Activated T-cell treated with anti-CD3 and anti-CD28 coated beads, Interleukin-2, amount 50 U/mL, for 1 hour (primary cell): Measurements from ENCODE around the gene LGALS8.
"Not testable (repeated sequence)": the region's sequence is repeated elsewhere in the genome, so short reads cannot be mapped to it uniquely, and the experiment has no call there.

Experiments
- DNase-seq: peaks from one replicate; pipeline ENCODE4 v3.0.0-alpha.2; 2020

LGALS8 gene

GRCh38 chr1:236523704-236524141 lies at the start of gene LGALS8:
Gene LGALS8 (plus strand): TSS chr1:236523982. CDS start chr1:236526071, 2,089 bp downstream.
- peak; percentile 84 for DNase-seq

GRCh38 chr1:236476019-236476418 lies 47.8 kb upstream of the LGALS8 start:
- no peak for DNase-seq

GRCh38 chr1:236480758-236481436 lies 42.9 kb upstream of the LGALS8 start:
- DNase-seq: no peak

GRCh38 chr1:236484310-236484971 lies 39.3 kb upstream of the LGALS8 start:
- DNase-seq: no peak

GRCh38 chr1:236486356-236487002 lies 37.3 kb upstream of the LGALS8 start:
- DNase-seq: no peak

- not testable (repeated sequence) for DNase-seq
These were observed 34.6 kb upstream of the LGALS8 start for GRCh38 chr1:236489161-236489560.

- peak; percentile 20 for DNase-seq
These were observed 33.9 kb upstream of the LGALS8 start for GRCh38 chr1:236489710-236490377.

GRCh38 chr1:236491469-236492136 lies 32.2 kb upstream of the LGALS8 start:
- no peak for DNase-seq

GRCh38 chr1:236492378-236492777 lies 31.4 kb upstream of the LGALS8 start:
- DNase-seq: no peak

GRCh38 chr1:236494082-236494481 lies 29.7 kb upstream of the LGALS8 start:
- DNase-seq: no peak

GRCh38 chr1:236494586-236495466 lies 29.0 kb upstream of the LGALS8 start:
- DNase-seq: no peak

GRCh38 chr1:236495467-236496112 lies 28.2 kb upstream of the LGALS8 start:
- DNase-seq: no peak

- DNase-seq: no peak
These were observed 25.9 kb upstream of the LGALS8 start for GRCh38 chr1:236497908-236498307.

GRCh38 chr1:236501093-236501492 lies 22.7 kb upstream of the LGALS8 start:
- DNase-seq: no peak

GRCh38 chr1:236502579-236502971 lies 21.2 kb upstream of the LGALS8 start:
- no peak for DNase-seq

GRCh38 chr1:236502972-236503639 lies 20.7 kb upstream of the LGALS8 start:
- DNase-seq: no peak

GRCh38 chr1:236504338-236504737 lies 19.4 kb upstream of the LGALS8 start:
- DNase-seq: not testable (repeated sequence)

- no peak for DNase-seq
These were observed 16.6 kb upstream of the LGALS8 start for GRCh38 chr1:236507022-236507700.

GRCh38 chr1:236508593-236509027 lies 15.2 kb upstream of the LGALS8 start:
- no peak for DNase-seq

- DNase-seq: no peak
These were observed 14.6 kb upstream of the LGALS8 start for GRCh38 chr1:236509203-236509602.
